BLaER1 treated with 17β-estradiol and CSF1 and Interleukin-3, amounts not matched to agents 10 nM and 100 nM (cell line): Measurements from ENCODE around the gene C3.
A peak's percentile ranks its signal among the peaks of the same experiment; 100 is the strongest.

Source experiments
- H3K27ac ChIP-seq, 11 experiments: shearing (Covaris generic); formaldehyde crosslinking; 2 replicates each; pipeline ENCODE4 v1.8.1; 2022
- H3K27me3 ChIP-seq, 11 experiments: shearing (Covaris generic); formaldehyde crosslinking; 2 replicates each; pipeline ENCODE4 v1.8.1; 2022
- H3K36me3 ChIP-seq, 11 experiments: shearing (Covaris generic); formaldehyde crosslinking; 2 replicates each; pipeline ENCODE4 v1.8.1; 2022
- H3K4me1 ChIP-seq, 10 experiments: shearing (Covaris generic); formaldehyde crosslinking; 2 replicates each; pipeline ENCODE4 v1.8.1; 2022
- H3K4me2 ChIP-seq, 11 experiments: shearing (Covaris generic); formaldehyde crosslinking; 2 replicates each; pipeline ENCODE4 v1.8.1; 2022
- H3K4me3 ChIP-seq, 10 experiments: shearing (Covaris generic); formaldehyde crosslinking; 2 replicates each; pipeline ENCODE4 v1.8.1; 2022
- H3K9ac ChIP-seq, 11 experiments: shearing (Covaris generic); formaldehyde crosslinking; 2 replicates each; pipeline ENCODE4 v1.8.1; 2022
- H3K9me3 ChIP-seq, 11 experiments: shearing (Covaris generic); formaldehyde crosslinking; replicated peaks in 1 of 11; 2 replicates each; pipeline ENCODE4 v1.8.1; 2022
- H4K20me1 ChIP-seq, 11 experiments: shearing (Covaris generic); formaldehyde crosslinking; 2 replicates each; pipeline ENCODE4 v1.8.1; 2022
- Cebpa-rat ChIP-seq, 11 experiments: shearing (Covaris generic); IDR thresholded peaks; 2 replicates each; pipeline ENCODE4 v1.8.1; 2022

Gene C3

DNA sequence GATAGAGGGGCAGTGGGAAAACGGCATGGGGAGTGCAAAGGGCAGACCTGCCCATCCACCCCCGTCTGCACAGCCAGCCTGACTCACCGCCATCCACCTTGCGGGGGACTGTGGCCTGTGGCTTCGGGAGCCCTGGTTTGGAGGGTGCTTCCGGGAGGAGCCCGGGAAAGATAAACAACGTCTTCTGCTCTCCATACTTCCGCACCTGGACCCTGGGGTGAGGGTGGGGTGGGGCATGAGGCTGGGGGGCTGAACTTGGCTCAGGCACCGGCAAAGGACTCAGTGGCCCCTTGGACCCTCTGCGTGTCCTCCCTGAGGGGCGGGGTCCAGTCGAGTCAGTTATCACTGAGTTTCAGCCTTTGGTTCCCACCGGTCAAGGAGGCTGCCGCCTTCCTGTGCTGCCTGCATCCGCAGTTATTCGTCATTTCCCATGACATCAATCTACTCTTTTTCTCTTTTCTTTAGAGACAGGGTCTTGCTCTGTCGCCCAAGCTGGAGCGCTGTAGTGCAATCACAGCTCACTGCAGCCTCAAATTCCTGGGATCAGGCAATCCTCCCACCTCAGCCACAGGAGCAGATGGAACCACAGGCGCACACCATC, 13.7 kb upstream of the C3 start:
- H4K20me1 ChIP-seq = peaks cover 0 to 31% (median 0%) of the 10 kb centered on the region in 11 experiments; a peak in 6 of 22 replicates
- no peaks in the 10 kb centered on the region for H3K27me3 ChIP-seq
- no peak overlapping the region for H3K27ac ChIP-seq
- no peak overlapping the region for H3K4me2 ChIP-seq
- H3K4me1 ChIP-seq = peaks cover 29 to 42% (median 37%) of the 10 kb centered on the region in 10 experiments
- peaks cover 9 to 54% (median 38%) of the 10 kb centered on the region in 11 experiments; a peak in 21 of 22 replicates for H3K36me3 ChIP-seq
- no peak overlapping the region for H3K4me3 ChIP-seq
- H3K9me3 ChIP-seq = no peaks in the 10 kb centered on the region
- TF ChIP-seq Cebpa-rat (IDR thresholded peaks at IDR 0.05) = no peak
- H3K9ac ChIP-seq = no peak overlapping the region

DNA sequence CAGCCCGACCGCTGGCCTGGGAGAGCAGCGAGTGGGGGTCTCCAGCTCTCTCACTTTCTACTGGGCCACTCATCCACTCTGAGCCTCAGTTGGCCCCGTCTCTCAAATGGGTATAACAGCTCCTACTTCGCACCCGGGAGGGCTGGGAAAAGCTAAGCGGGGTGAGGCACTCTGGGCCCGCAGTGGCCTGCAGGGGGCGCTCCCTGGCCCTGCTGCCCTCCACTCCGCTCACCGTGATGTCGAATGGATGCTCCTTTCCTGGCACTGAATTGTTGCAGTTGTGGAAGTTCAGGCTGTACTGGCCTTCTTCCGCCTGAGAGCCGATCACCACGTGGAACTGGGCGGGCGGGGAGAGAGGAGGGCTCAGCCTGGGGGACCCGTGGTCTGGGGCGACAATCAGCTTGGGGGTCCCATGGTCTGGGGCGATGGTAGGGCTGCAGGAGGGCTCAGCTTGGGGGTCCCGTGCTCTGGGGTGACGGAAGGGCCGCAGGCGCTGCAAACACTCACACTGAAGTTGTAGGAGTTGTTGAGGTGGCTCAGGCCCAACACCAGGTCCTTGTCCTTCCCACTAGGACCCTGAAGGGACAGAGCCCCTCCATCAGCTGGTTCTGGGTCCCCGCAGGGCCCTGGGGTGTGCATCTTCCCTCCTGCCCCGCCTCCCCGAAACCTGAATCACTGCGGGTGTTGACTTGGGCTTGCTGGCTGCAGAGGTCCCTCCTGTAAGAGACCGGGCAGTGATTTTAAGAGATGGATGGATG, 13.1 kb upstream of the C3 start:
- Histone ChIP-seq H3K36me3 (peaks cover 9 to 54% (median 38%) of the 10 kb centered on the region in 11 experiments; a peak in 21 of 22 replicates), H3K9me3 (no peaks in the 10 kb centered on the region), H3K4me2 (no peak overlapping the region), H3K27ac (no peak overlapping the region), H3K4me1 (peaks cover 25 to 42% (median 37%) of the 10 kb centered on the region in 10 experiments), H3K9ac (no peak overlapping the region), H3K27me3 (no peaks in the 10 kb centered on the region), H4K20me1 (peaks cover 0 to 31% (median 0%) of the 10 kb centered on the region in 11 experiments; a peak in 6 of 22 replicates), H3K4me3 (no peak overlapping the region)
- TF ChIP-seq Cebpa-rat (IDR thresholded peaks at IDR 0.05) = no peak

DNA sequence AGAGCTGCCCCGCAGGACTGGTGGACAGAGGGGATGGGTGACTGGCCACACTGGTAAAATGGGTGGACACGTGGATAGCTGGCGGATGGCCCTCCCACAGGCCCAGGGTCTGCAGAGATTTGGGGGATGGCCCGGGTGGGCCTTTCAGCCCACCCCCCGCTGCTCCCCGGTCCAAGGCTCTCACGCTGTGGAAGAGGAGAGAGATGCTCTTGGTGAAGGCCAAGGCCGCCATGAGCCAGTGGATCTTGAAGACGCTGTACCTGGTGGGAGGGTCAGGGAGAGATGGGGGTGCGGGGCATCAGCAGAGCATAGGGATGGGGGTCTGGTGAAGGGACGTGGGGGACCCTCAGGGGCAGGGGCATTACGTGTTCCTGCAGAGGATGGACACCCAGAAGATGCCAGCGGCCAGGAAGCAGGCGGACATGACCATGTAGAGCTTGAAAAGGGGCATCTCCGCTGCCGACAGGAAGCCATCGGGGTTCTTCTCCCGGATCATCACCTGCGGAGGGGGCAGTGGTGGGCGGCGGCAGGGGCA, 12.4 kb upstream of the C3 start:
- no peak overlapping the region for H3K9ac ChIP-seq
- H3K4me1 ChIP-seq = peaks cover 25 to 42% (median 37%) of the 10 kb centered on the region in 10 experiments
- peaks cover 0 to 31% (median 0%) of the 10 kb centered on the region in 11 experiments; a peak in 6 of 22 replicates for H4K20me1 ChIP-seq
- no peak for TF ChIP-seq Cebpa-rat (IDR thresholded peaks at IDR 0.05)
- H3K36me3 ChIP-seq = peaks cover 9 to 54% (median 38%) of the 10 kb centered on the region in 11 experiments; a peak in 21 of 22 replicates
- H3K4me3 ChIP-seq = no peak overlapping the region
- no peaks in the 10 kb centered on the region for H3K27me3 ChIP-seq
- H3K4me2 ChIP-seq = no peak overlapping the region
- no peak overlapping the region for H3K27ac ChIP-seq
- H3K9me3 ChIP-seq = no peaks in the 10 kb centered on the region

DNA sequence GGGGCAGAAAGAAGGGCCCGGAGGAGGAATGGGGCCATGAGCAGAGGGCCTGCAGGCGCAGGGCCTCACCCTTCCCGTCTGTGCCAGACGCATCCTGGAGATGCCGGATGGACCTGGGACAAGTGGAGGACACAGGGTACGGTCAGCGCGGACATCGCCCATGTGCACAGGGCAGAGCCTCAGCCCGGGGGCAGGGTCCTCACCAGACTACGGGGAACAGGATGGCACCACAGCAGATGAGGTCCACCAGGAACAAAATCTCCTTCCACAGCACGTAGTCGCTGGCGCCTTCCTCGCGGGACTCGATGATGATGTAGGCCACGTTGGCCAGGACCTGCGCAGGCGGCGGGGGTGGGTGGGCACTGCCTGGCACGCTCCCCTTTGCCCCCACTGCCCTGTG, 11.4 kb upstream of the C3 start:
- Histone ChIP-seq H3K36me3 (peaks cover 9 to 54% (median 38%) of the 10 kb centered on the region in 11 experiments; a peak in 21 of 22 replicates), H3K27ac (no peak overlapping the region; a peak in 1 of 22 replicates), H3K9me3 (no peaks in the 10 kb centered on the region; a peak in 1 of 22 replicates), H4K20me1 (peaks cover 0 to 31% (median 0%) of the 10 kb centered on the region in 11 experiments; a peak in 6 of 22 replicates), H3K27me3 (no peaks in the 10 kb centered on the region), H3K4me1 (peaks cover 28 to 51% (median 42%) of the 10 kb centered on the region in 10 experiments), H3K9ac (no peak overlapping the region; a peak in 1 of 22 replicates), H3K4me2 (no peak overlapping the region), H3K4me3 (no peak overlapping the region)
- TF ChIP-seq Cebpa-rat (IDR thresholded peaks at IDR 0.05) = no peak

DNA sequence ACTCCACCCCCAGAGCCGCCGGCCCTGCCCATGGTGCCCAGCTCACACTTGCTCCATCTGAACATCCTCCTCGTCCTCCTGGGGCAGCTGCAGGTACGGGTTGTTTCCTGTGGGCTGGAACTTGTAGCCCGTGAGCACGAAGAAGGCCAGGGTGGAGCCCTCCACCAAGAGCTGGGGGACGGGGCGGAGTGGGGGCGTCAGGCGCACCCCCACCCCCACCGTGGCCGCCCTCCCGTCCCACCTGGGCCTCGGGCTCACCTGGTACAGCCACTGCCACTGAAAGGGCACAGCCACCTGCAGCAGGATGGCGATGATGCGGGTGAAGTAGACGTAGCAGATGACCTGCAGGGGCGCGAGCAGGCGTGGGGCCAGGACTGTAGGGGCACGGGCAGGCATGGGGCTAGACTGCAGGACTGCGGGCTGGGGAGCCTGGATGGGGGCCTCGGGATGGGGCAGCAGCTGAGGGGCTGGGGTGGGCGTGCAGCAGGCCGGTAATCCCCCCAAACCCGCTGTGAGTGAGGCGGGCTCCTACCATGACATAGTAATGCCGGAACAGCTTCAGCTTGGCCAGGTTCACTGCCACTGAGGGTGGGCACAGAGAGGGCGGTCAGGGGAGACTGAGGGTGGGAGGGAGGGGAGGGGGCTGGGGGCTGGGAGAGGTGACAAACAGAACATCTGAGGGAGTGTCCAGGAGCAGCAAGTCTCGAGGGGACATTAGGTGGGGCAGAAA, 10.7 kb upstream of the C3 start:
- Histone ChIP-seq H3K36me3 (peaks cover 9 to 54% (median 38%) of the 10 kb centered on the region in 11 experiments; a peak in 21 of 22 replicates), H3K4me1 (peaks cover 25 to 56% (median 42%) of the 10 kb centered on the region in 10 experiments), H4K20me1 (peaks cover 0 to 31% (median 0%) of the 10 kb centered on the region in 11 experiments; a peak in 6 of 22 replicates), H3K4me2 (no peak overlapping the region), H3K9me3 (no peaks in the 10 kb centered on the region; a peak in 1 of 22 replicates), H3K27me3 (no peaks in the 10 kb centered on the region), H3K4me3 (no peak overlapping the region), H3K9ac (no peak overlapping the region), H3K27ac (no peak overlapping the region)
- TF ChIP-seq Cebpa-rat (IDR thresholded peaks at IDR 0.05) = no peak

DNA sequence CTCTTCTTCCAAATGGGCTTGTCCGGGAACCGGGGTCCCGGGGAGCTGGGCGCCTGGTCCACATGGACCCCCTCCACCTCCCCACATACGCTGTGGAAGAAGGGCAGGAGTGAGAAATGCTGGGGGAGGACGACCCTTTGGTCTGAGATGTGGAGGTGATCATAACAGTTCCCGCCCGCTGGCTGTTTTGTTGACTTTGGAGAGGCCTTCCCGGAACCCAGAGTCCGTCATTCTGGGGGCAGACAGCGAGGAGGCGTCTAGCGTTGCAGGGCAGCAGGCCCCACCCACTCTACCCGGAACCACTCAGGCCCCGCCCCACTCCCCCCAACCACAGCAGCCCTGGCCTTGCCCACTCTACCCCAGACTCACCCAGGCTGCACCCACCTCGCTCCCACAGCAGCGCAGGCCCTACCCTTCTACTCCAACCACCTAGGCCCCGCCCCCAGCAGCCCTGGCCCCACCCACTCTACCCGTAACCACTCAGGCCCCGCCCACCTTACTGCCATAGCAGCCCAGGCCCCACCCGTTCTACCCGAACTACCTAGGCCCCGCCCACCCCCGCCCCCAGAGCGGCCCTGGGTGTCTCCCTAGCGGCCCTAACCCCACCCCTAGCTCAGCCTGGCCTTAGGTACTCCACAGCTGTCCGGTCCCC, 9.8 kb upstream of the C3 start:
- H3K27ac ChIP-seq = peak overlapping the region in 4 of 11 experiments; percentile 74 to 82 (median 78); a peak in 7 of 22 replicates
- H4K20me1 ChIP-seq = peaks cover 0 to 23% (median 0%) of the 10 kb centered on the region in 11 experiments; a peak in 5 of 22 replicates
- H3K9ac ChIP-seq = no peak overlapping the region
- H3K4me2 ChIP-seq = peak overlapping the region in 4 of 11 experiments; percentile 82 to 92 (median 88); a peak in 8 of 22 replicates
- peaks cover 19 to 56% (median 42%) of the 10 kb centered on the region in 10 experiments for H3K4me1 ChIP-seq
- H3K27me3 ChIP-seq = no peaks in the 10 kb centered on the region
- H3K36me3 ChIP-seq = peaks cover 9 to 49% (median 36%) of the 10 kb centered on the region in 11 experiments; a peak in 21 of 22 replicates
- no peak overlapping the region for H3K4me3 ChIP-seq
- no peak for TF ChIP-seq Cebpa-rat (IDR thresholded peaks at IDR 0.05)
- no peaks in the 10 kb centered on the region; a peak in 1 of 22 replicates for H3K9me3 ChIP-seq

DNA sequence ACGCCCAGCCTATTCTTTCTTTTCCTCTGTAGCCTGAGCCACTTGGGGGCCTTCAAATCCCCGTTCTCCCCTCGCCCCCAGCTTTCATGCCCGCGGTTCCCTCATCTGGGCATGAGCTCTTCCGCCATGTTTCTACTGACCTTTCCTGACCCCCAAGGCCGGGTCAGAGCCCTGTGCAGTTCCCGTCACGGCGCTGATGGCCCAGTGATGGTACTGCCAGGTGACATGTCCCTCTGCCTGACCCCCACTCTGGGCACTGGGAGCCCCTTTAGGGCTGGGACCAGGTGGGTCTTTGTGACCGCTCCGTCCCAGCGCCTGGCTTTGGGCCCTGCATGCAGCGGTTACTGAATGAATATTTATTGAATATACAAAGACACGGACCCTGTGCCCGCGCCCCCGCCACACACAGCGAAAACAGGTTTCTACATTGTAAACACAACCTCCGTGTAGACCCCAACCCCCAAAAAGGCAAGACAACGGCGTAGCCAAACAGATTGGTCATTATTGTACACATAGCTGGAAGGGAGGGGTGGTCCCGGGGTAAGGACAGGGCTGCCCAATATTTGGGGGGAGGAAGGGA, 9.2 kb upstream of the C3 start:
- Histone ChIP-seq H3K4me1 (peaks cover 23 to 57% (median 44%) of the 10 kb centered on the region in 10 experiments), H4K20me1 (peaks cover 0 to 21% (median 0%) of the 10 kb centered on the region in 11 experiments; a peak in 5 of 22 replicates), H3K9ac (peak overlapping the region in 2 of 11 experiments; percentile 40 to 70; a peak in 2 of 22 replicates), H3K36me3 (peaks cover 9 to 44% (median 36%) of the 10 kb centered on the region in 11 experiments; a peak in 21 of 22 replicates), H3K9me3 (no peaks in the 10 kb centered on the region; a peak in 1 of 22 replicates), H3K27me3 (no peaks in the 10 kb centered on the region), H3K4me2 (peak overlapping the region in 7 of 11 experiments; percentile 82 to 93 (median 86); a peak in 13 of 22 replicates), H3K27ac (peak overlapping the region in 7 of 11 experiments; percentile 64 to 82 (median 77); a peak in 10 of 22 replicates), H3K4me3 (no peak overlapping the region)
- TF ChIP-seq Cebpa-rat (IDR thresholded peaks at IDR 0.05) = no peak
